OCI-LY7 (cell line): ENCODE results near the gene TIPIN. TPM values are rescaled to one million over a fixed set of nuclear protein-coding genes. Genes with fewer than 3 reads are reported as not detected.

Source experiments
- BruUV-seq: library from RNA; stranded (reverse); fragments of 400-500 nt; replicated peaks from 2 replicates; lab custom pipeline; 2021; lab: Mats Ljungman, UMichigan
- CTCF ChIA-PET: fragments of 300-600 bp; sonication (Branson Sonifier 250); formaldehyde crosslinking; loops from one replicate; lab custom pipeline; 2022; ENCODE audit warnings: antibody characterized with exemption; ENCODE audit not compliant: unreplicated experiment; lab: Charles Lee
- POLR2A ChIA-PET: fragments of 300-600 bp; sonication (Branson Sonifier 250); formaldehyde crosslinking; loops from one replicate; lab custom pipeline; 2022; ENCODE audit warnings: antibody characterized with exemption; lab: Charles Lee
- DNase-seq: peaks from one replicate; pipeline ENCODE4 v3.0.0-alpha.2; 2015; ENCODE audit warnings: low spot score
- H2AFZ ChIP-seq: fragments of 200-600 bp; sonication (generic), shearing (Covaris generic); 2 replicates; pipeline ENCODE4 v1.6.1; 2014; ENCODE audit warnings: mild to moderate bottlenecking, antibody characterized with exemption, low read length, moderate library complexity
- H3K27ac ChIP-seq: fragments of 200-600 bp; sonication (generic); 2 replicates; pipeline ENCODE4 v1.5.1; 2014; ENCODE audit warnings: mixed run types, low read depth, mild to moderate bottlenecking, moderate library complexity, low read length, inconsistent platforms; ENCODE audit not compliant: poor library complexity, severe bottlenecking
- H3K36me3 ChIP-seq: fragments of 200-600 bp; sonication (generic); 2 replicates; pipeline ENCODE4 v1.6.1; 2014; ENCODE audit warnings: mild to moderate bottlenecking, antibody characterized with exemption, low read length, moderate library complexity, mixed read lengths; ENCODE audit not compliant: insufficient read depth
- H3K4me1 ChIP-seq: fragments of 200-600 bp; sonication (generic); 2 replicates; pipeline ENCODE4 v1.5.1; 2014; ENCODE audit warnings: mild to moderate bottlenecking, low read length; ENCODE audit not compliant: insufficient read depth, poor library complexity, severe bottlenecking
- H3K4me2 ChIP-seq: fragments of 200-600 bp; sonication (generic); 2 replicates; pipeline ENCODE4 v1.6.1; 2014; ENCODE audit warnings: mild to moderate bottlenecking, low read length
- H3K4me3 ChIP-seq: fragments of 200-600 bp; sonication (generic); 2 replicates; pipeline ENCODE4 v1.5.1; 2014; ENCODE audit warnings: mild to moderate bottlenecking, low read depth, low read length; ENCODE audit not compliant: poor library complexity, severe bottlenecking
- H3K79me2 ChIP-seq: fragments of 200-600 bp; sonication (generic); 2 replicates; pipeline ENCODE4 v1.6.1; 2016; ENCODE audit warnings: low read depth, mild to moderate bottlenecking, low read length, moderate library complexity, mixed read lengths; ENCODE audit not compliant: insufficient read depth
- H3K9me2 ChIP-seq: fragments of 200-600 bp; sonication (generic); 2 replicates; pipeline ENCODE4 v1.6.1; 2016; ENCODE audit warnings: mild to moderate bottlenecking, low read length, mixed read lengths; ENCODE audit not compliant: insufficient read depth
- H3K9me3 ChIP-seq: fragments of 200-600 bp; sonication (generic); 2 replicates; pipeline ENCODE4 v1.6.1; 2014; ENCODE audit warnings: mild to moderate bottlenecking, mixed run types, low read length, mixed read lengths
- H4K20me1 ChIP-seq: fragments of 200-600 bp; sonication (generic); 2 replicates; pipeline ENCODE4 v1.6.1; 2014; ENCODE audit warnings: mild to moderate bottlenecking, antibody characterized with exemption, low read length, moderate library complexity, mixed read lengths; ENCODE audit not compliant: insufficient read depth
- EZH2phosphoT487 ChIP-seq: fragments of 200-600 bp; sonication (generic); IDR thresholded peaks from 2 replicates; pipeline ENCODE4 v1.6.1; 2018; ENCODE audit warnings: low read depth, borderline replicate concordance, mild to moderate bottlenecking, mixed run types, antibody characterized with exemption, low read length, moderate library complexity, mixed read lengths
- intact Hi-C: fragments of 100-400 bp; cut with micrococcal nuclease; formaldehyde crosslinking; loops from one replicate; pipeline ENCODE4 v1.10.0; 2022; ENCODE audit not compliant: unreplicated experiment
- total RNA-seq, 2 experiments: library from RNA; depleted of rRNA in 1 of 2; stranded (reverse); fragments of >200 nt in 1 of 2; shearing (Covaris generic) in 1 of 2; gene quantifications; 2 replicates each; pipeline ENCODE4 v1.2.3, GENCODE V29; 2014 to 2022
- TF ChIP-seq, protein P1 (sequence below): fragments of 200-600 bp; sonication (generic); conservative IDR thresholded peaks from 2 replicates; pipeline ENCODE4 v1.5.1; 2014; ENCODE audit warnings: mild to moderate bottlenecking, antibody characterized with exemption, low read length, moderate library complexity, mixed read lengths

TIPIN gene
- total RNA-seq, 2 experiments from 2014 or later: 26.0 to 38.1 TPM

DNA sequence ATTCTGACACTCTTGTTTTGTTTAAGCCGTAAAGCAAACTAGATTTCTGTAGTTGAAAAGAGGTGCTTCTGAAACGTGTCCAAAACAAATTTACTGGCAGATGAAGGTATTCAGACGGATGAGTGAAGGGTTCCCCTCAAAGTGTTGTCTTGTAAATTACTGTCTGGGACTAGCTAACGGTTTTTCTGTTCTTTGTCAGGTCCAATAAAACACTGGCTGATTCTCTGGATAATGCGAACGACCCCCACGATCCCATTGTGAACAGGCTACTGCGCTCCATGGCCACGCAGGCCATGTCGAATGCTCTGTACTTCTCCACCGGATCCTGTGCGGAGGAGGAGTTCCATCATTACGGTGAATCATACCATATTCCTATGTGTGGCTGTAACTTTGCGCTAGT is 27.7 kb downstream of the TIPIN start:
- Histone ChIP-seq H3K4me1 (no peaks in the 10 kb centered on the region), H3K9me3 (no peaks in the 10 kb centered on the region), H3K27ac (no peak overlapping the region), H3K4me3 (no peak overlapping the region), H3K36me3 (peaks cover 97% of the 10 kb centered on the region), H3K79me2 (no peaks in the 10 kb centered on the region), H4K20me1 (no peaks in the 10 kb centered on the region), H3K4me2 (no peak overlapping the region), H3K9me2 (no peaks in the 10 kb centered on the region), H2AFZ (no peak overlapping the region)
- BruUV-seq: no TSS peak
- ChIA-PET CTCF (no interaction called here), POLR2A (no interaction called here)
- DNase-seq: no peak
- TF ChIP-seq, protein P1, sequence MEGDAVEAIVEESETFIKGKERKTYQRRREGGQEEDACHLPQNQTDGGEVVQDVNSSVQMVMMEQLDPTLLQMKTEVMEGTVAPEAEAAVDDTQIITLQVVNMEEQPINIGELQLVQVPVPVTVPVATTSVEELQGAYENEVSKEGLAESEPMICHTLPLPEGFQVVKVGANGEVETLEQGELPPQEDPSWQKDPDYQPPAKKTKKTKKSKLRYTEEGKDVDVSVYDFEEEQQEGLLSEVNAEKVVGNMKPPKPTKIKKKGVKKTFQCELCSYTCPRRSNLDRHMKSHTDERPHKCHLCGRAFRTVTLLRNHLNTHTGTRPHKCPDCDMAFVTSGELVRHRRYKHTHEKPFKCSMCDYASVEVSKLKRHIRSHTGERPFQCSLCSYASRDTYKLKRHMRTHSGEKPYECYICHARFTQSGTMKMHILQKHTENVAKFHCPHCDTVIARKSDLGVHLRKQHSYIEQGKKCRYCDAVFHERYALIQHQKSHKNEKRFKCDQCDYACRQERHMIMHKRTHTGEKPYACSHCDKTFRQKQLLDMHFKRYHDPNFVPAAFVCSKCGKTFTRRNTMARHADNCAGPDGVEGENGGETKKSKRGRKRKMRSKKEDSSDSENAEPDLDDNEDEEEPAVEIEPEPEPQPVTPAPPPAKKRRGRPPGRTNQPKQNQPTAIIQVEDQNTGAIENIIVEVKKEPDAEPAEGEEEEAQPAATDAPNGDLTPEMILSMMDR: no peak
- TF ChIP-seq EZH2phosphoT487: no peak
- intact Hi-C loops: no loop called here

DNA sequence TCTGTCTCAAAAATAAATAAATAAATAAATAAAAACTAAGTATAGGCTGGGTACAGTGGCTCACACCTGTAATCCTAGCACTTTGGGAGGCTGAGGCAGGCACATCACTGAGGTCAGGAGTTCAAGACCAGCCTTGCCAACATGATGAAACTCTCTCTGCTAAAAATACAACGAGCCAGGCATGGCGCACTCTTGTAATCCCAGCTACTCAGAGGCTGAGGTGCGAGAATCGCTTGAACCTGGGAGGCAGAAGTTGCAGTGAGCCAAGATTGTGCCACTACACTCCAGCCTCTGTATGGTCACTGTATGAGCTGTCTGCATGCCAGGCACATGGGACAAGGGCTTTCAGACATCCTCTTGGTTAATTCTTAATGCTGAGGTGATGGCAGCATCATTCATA is 28.7 kb downstream of the TIPIN start:
- no peaks in the 10 kb centered on the region for H4K20me1 ChIP-seq
- no peaks in the 10 kb centered on the region for H3K9me2 ChIP-seq
- no TSS peak for BruUV-seq
- H2AFZ ChIP-seq: no peak overlapping the region
- TF ChIP-seq, protein P1: no peak
- no peak for TF ChIP-seq EZH2phosphoT487
- H3K27ac ChIP-seq: no peak overlapping the region
- H3K79me2 ChIP-seq: no peaks in the 10 kb centered on the region
- H3K4me3 ChIP-seq: no peak overlapping the region
- H3K36me3 ChIP-seq: peaks cover 97% of the 10 kb centered on the region
- intact Hi-C loops: no loop called here
- ChIA-PET POLR2A (no interaction called here), CTCF (no interaction called here)
- no peak overlapping the region for H3K4me2 ChIP-seq
- H3K9me3 ChIP-seq: no peaks in the 10 kb centered on the region
- DNase-seq: no peak
- H3K4me1 ChIP-seq: no peaks in the 10 kb centered on the region

GRCh38 chr15:66326051-66326450 is 30.4 kb downstream of the TIPIN start:
- H4K20me1 ChIP-seq: no peaks in the 10 kb centered on the region
- H3K4me2 ChIP-seq: no peak overlapping the region
- no peak overlapping the region for H3K4me3 ChIP-seq
- no peaks in the 10 kb centered on the region for H3K9me3 ChIP-seq
- H3K36me3 ChIP-seq: peaks cover 98% of the 10 kb centered on the region
- no peak overlapping the region for H2AFZ ChIP-seq
- no TSS peak for BruUV-seq
- ChIA-PET CTCF (no interaction called here), POLR2A (no interaction called here)
- H3K79me2 ChIP-seq: no peaks in the 10 kb centered on the region
- no peaks in the 10 kb centered on the region for H3K4me1 ChIP-seq
- H3K9me2 ChIP-seq: no peaks in the 10 kb centered on the region
- TF ChIP-seq, protein P1: no peak
- no peak for TF ChIP-seq EZH2phosphoT487
- DNase-seq: no peak
- H3K27ac ChIP-seq: no peak overlapping the region
- intact Hi-C loops: no loop called here
